Stimulated activated naive CD8-positive, alpha-beta T cell treated with anti-CD3 and anti-CD28 coated beads, Interleukin-15, Interleukin-2, amounts not matched to agents 100 U/mL and 50 U/mL, for 24 hours (primary cell): ENCODE results near the gene ZC3H6.
"Not testable (repeated sequence)": the region's sequence is repeated elsewhere in the genome, so short reads cannot be mapped to it uniquely, and the experiment has no call there.

Experiments used
- ATAC-seq: fragments of 150-1000 bp; cut with Tn5 transposase; one replicate; pipeline ENCODE4 v1.10.0; 2021
- DNase-seq: peaks from one replicate; pipeline ENCODE4 v3.0.0; 2021

The ZC3H6 gene

GRCh38 chr2:112332123-112332696, 56.8 kb downstream of the ZC3H6 start:
- ATAC-seq: no peak
- no peak for DNase-seq

GRCh38 chr2:112335600-112335999, 60.2 kb downstream of the ZC3H6 start:
- ATAC-seq: no peak
- no peak for DNase-seq

- ATAC-seq (no peak), DNase-seq (no peak)
Measured at GRCh38 chr2:112339986-112340385, 64.6 kb downstream of the ZC3H6 start.

- ATAC-seq (no peak), DNase-seq (no peak)
Measured at GRCh38 chr2:112340475-112341267, 65.3 kb downstream of the ZC3H6 start.

GRCh38 chr2:112342067-112342550, 66.7 kb downstream of the ZC3H6 start:
- ATAC-seq: no peak
- no peak for DNase-seq

GRCh38 chr2:112343827-112344585, 68.6 kb downstream of the ZC3H6 start:
- peak; percentile 32 for ATAC-seq

GRCh38 chr2:112345030-112346027, 69.9 kb downstream of the ZC3H6 start:
- DNase-seq (no peak), ATAC-seq (no peak)

More at GRCh38 chr2:112343827-112344585, 68.6 kb downstream of the ZC3H6 start:
- DNase-seq: no peak

- DNase-seq, ATAC-seq: not testable (repeated sequence)
Measured at GRCh38 chr2:112352292-112352691, 76.9 kb downstream of the ZC3H6 start.

GRCh38 chr2:112352809-112353603, 77.6 kb downstream of the ZC3H6 start:
- ATAC-seq, DNase-seq: not testable (repeated sequence)

GRCh38 chr2:112354335-112354734, 78.9 kb downstream of the ZC3H6 start:
- DNase-seq, ATAC-seq: not testable (repeated sequence)

- not testable (repeated sequence) for DNase-seq, ATAC-seq
Measured at GRCh38 chr2:112360055-112360454, 84.7 kb downstream of the ZC3H6 start.
